ENCODE results near the gene GTPBP4. TPM values are rescaled to one million over a fixed set of nuclear protein-coding genes. Genes with fewer than 3 reads are reported as not detected.
A peak's percentile ranks its signal among the peaks of the same experiment; 100 is the strongest.

GTPBP4 gene
- total RNA-seq (39.4 TPM), polyA plus RNA-seq (32.0 TPM)
- long read RNA-seq, donor 1, partial matches to known transcripts = 0 of 1 reads
- long read RNA-seq, donor 1, other reads (novel, unspliced or antisense) = 0 of 1 reads
- long read RNA-seq, donor 2 = 0 reads
- long read RNA-seq, donor 3, full-length matches to known transcripts = 13 of 71 reads
- long read RNA-seq, donor 3, partial matches to known transcripts = 58 of 71 reads
- long read RNA-seq, donor 3, other reads (novel, unspliced or antisense) = 0 of 71 reads
- long read RNA-seq, donor 4, full-length matches to known transcripts = 4 of 4 reads
- long read RNA-seq, donor 4, partial matches to known transcripts = 0 of 4 reads
- long read RNA-seq, donor 4, other reads (novel, unspliced or antisense) = 0 of 4 reads
- long read RNA-seq, donor 5, full-length matches to known transcripts = 6 of 77 reads
- long read RNA-seq, donor 5, partial matches to known transcripts = 28 of 77 reads
- long read RNA-seq, donor 5, other reads (novel, unspliced or antisense) = 43 of 77 reads
- long read RNA-seq, donor 6, full-length matches to known transcripts = 18 of 23 reads
- long read RNA-seq, donor 6, partial matches to known transcripts = 5 of 23 reads
- long read RNA-seq, donor 6, other reads (novel, unspliced or antisense) = 0 of 23 reads
- long read RNA-seq, donor 7, full-length matches to known transcripts = 14 of 14 reads
- long read RNA-seq, donor 7, partial matches to known transcripts = 0 of 14 reads
- long read RNA-seq, donor 7, other reads (novel, unspliced or antisense) = 0 of 14 reads
- long read RNA-seq, donor 8, full-length matches to known transcripts = 3 of 3 reads
- long read RNA-seq, donor 8, partial matches to known transcripts = 0 of 3 reads
- long read RNA-seq, donor 8, other reads (novel, unspliced or antisense) = 0 of 3 reads
- long read RNA-seq, donor 9, full-length matches to known transcripts = 10 of 10 reads
- long read RNA-seq, donor 9, partial matches to known transcripts = 0 of 10 reads
- long read RNA-seq, donor 9, other reads (novel, unspliced or antisense) = 0 of 10 reads
- long read RNA-seq, donor 10, full-length matches to known transcripts = 2 of 7 reads
- long read RNA-seq, donor 10, partial matches to known transcripts = 5 of 7 reads
- long read RNA-seq, donor 10, other reads (novel, unspliced or antisense) = 0 of 7 reads

- Histone ChIP-seq H3K4me1 (ENCODE audit: control insufficient read depth in 2 of 2, insufficient read depth in 2 of 2, low read length in 2 of 2) (peaks cover 10 to 11% of the 10 kb centered on the region in 2 donors), H3K27ac (ENCODE audit: low read depth in 1 of 2, low read length in 1 of 2) (peak within 1 kb of the TSS; percentile 83 to 88), H3K27me3 (ENCODE audit: control insufficient read depth in 2 of 2, insufficient read depth in 1 of 2, low read length in 1 of 2) (no peaks in the 10 kb centered on the region), H3K9me3 (ENCODE audit: control insufficient read depth in 2 of 2, insufficient read depth in 1 of 2, low read length in 1 of 2) (no peaks in the 10 kb centered on the region), H3K4me3 (ENCODE audit: low read length in 2 of 2) (peak within 1 kb of the TSS; percentile 89 to 93), H3K36me3 (ENCODE audit: control insufficient read depth in 2 of 2, insufficient read depth in 2 of 2, low read length in 1 of 2) (peaks cover 8 to 9% of the 10 kb centered on the region in 2 donors)
- under 1% methylated on average over 74 of the region's 74 CpGs for WGBS
- DNase-seq (ENCODE audit: low read depth in 6 of 9, low spot score in 9 of 9) = peak; percentile 91 to 99 (median 97)
Observed at GRCh38 chr10:987870-988666, at the start of gene GTPBP4. Gene GTPBP4, plus strand, starts transcription at chr10:988434. Its CDS starts 46 bp downstream, at chr10:988480.

GRCh38 chr10:938941-939678, 49.1 kb upstream of the GTPBP4 start:
- peak in 1 of 9 donors; percentile 45 for DNase-seq (ENCODE audit: low read depth in 6 of 9, low spot score in 9 of 9)
- peaks cover 5 to 9% of the 10 kb centered on the region in 2 donors for H3K4me1 ChIP-seq (ENCODE audit: control insufficient read depth in 2 of 2, insufficient read depth in 2 of 2, low read length in 2 of 2)
- H3K36me3 ChIP-seq (ENCODE audit: control insufficient read depth in 2 of 2, insufficient read depth in 2 of 2, low read length in 1 of 2) = no peaks in the 10 kb centered on the region
- H3K27me3 ChIP-seq (ENCODE audit: control insufficient read depth in 2 of 2, insufficient read depth in 1 of 2, low read length in 1 of 2) = no peaks in the 10 kb centered on the region
- H3K9me3 ChIP-seq (ENCODE audit: control insufficient read depth in 2 of 2, insufficient read depth in 1 of 2, low read length in 1 of 2) = no peaks in the 10 kb centered on the region
- 74% methylated on average over 10 of the region's 10 CpGs for WGBS
- H3K27ac ChIP-seq (ENCODE audit: low read depth in 1 of 2, low read length in 1 of 2) = peak overlapping the region in 1 of 2 donors; percentile 14
- H3K4me3 ChIP-seq (ENCODE audit: low read length in 2 of 2) = no peak overlapping the region

- no peak overlapping the region for H3K27ac ChIP-seq (ENCODE audit: low read depth in 1 of 2, low read length in 1 of 2)
- H3K4me3 ChIP-seq (ENCODE audit: low read length in 2 of 2) = no peak overlapping the region
- no peaks in the 10 kb centered on the region for H3K27me3 ChIP-seq (ENCODE audit: control insufficient read depth in 2 of 2, insufficient read depth in 1 of 2, low read length in 1 of 2)
- WGBS = 94% methylated on average over 17 of the region's 17 CpGs
- no peak for DNase-seq (ENCODE audit: low read depth in 6 of 9, low spot score in 9 of 9)
- H3K9me3 ChIP-seq (ENCODE audit: control insufficient read depth in 2 of 2, insufficient read depth in 1 of 2, low read length in 1 of 2) = no peaks in the 10 kb centered on the region
- H3K36me3 ChIP-seq (ENCODE audit: control insufficient read depth in 2 of 2, insufficient read depth in 2 of 2, low read length in 1 of 2) = no peaks in the 10 kb centered on the region
- peaks cover 5 to 9% of the 10 kb centered on the region in 2 donors for H3K4me1 ChIP-seq (ENCODE audit: control insufficient read depth in 2 of 2, insufficient read depth in 2 of 2, low read length in 2 of 2)
Observed at GRCh38 chr10:943334-944033, 44.8 kb upstream of the GTPBP4 start.

GRCh38 chr10:944034-944831, 44.0 kb upstream of the GTPBP4 start:
- Histone ChIP-seq H3K27ac (ENCODE audit: low read depth in 1 of 2, low read length in 1 of 2) (no peak overlapping the region), H3K4me1 (ENCODE audit: control insufficient read depth in 2 of 2, insufficient read depth in 2 of 2, low read length in 2 of 2) (peaks cover 3 to 4% of the 10 kb centered on the region in 2 donors), H3K9me3 (ENCODE audit: control insufficient read depth in 2 of 2, insufficient read depth in 1 of 2, low read length in 1 of 2) (no peaks in the 10 kb centered on the region), H3K4me3 (ENCODE audit: low read length in 2 of 2) (no peak overlapping the region), H3K36me3 (ENCODE audit: control insufficient read depth in 2 of 2, insufficient read depth in 2 of 2, low read length in 1 of 2) (no peaks in the 10 kb centered on the region), H3K27me3 (ENCODE audit: control insufficient read depth in 2 of 2, insufficient read depth in 1 of 2, low read length in 1 of 2) (no peaks in the 10 kb centered on the region)
- peak in 1 of 9 donors; percentile 10 for DNase-seq (ENCODE audit: low read depth in 6 of 9, low spot score in 9 of 9)
- 42% methylated on average over 14 of the region's 14 CpGs for WGBS

GRCh38 chr10:945778-946177, 42.5 kb upstream of the GTPBP4 start:
- WGBS = 97% methylated on average over 6 of the region's 6 CpGs
- no peak overlapping the region for H3K27ac ChIP-seq (ENCODE audit: low read depth in 1 of 2, low read length in 1 of 2)
- no peaks in the 10 kb centered on the region for H3K9me3 ChIP-seq (ENCODE audit: control insufficient read depth in 2 of 2, insufficient read depth in 1 of 2, low read length in 1 of 2)
- H3K4me1 ChIP-seq (ENCODE audit: control insufficient read depth in 2 of 2, insufficient read depth in 2 of 2, low read length in 2 of 2) = no peaks in the 10 kb centered on the region
- DNase-seq (ENCODE audit: low read depth in 6 of 9, low spot score in 9 of 9) = no peak
- H3K4me3 ChIP-seq (ENCODE audit: low read length in 2 of 2) = no peak overlapping the region
- H3K36me3 ChIP-seq (ENCODE audit: control insufficient read depth in 2 of 2, insufficient read depth in 2 of 2, low read length in 1 of 2) = no peaks in the 10 kb centered on the region
- H3K27me3 ChIP-seq (ENCODE audit: control insufficient read depth in 2 of 2, insufficient read depth in 1 of 2, low read length in 1 of 2) = no peaks in the 10 kb centered on the region

- Histone ChIP-seq H3K27ac (ENCODE audit: low read depth in 1 of 2, low read length in 1 of 2) (no peak overlapping the region), H3K4me1 (ENCODE audit: control insufficient read depth in 2 of 2, insufficient read depth in 2 of 2, low read length in 2 of 2) (no peaks in the 10 kb centered on the region), H3K36me3 (ENCODE audit: control insufficient read depth in 2 of 2, insufficient read depth in 2 of 2, low read length in 1 of 2) (no peaks in the 10 kb centered on the region), H3K4me3 (ENCODE audit: low read length in 2 of 2) (no peak overlapping the region), H3K9me3 (ENCODE audit: control insufficient read depth in 2 of 2, insufficient read depth in 1 of 2, low read length in 1 of 2) (no peaks in the 10 kb centered on the region), H3K27me3 (ENCODE audit: control insufficient read depth in 2 of 2, insufficient read depth in 1 of 2, low read length in 1 of 2) (no peaks in the 10 kb centered on the region)
- no peak for DNase-seq (ENCODE audit: low read depth in 6 of 9, low spot score in 9 of 9)
- 97% methylated on average over 9 of the region's 9 CpGs for WGBS
Observed at GRCh38 chr10:947051-947450, 41.2 kb upstream of the GTPBP4 start.

GRCh38 chr10:947881-948280, 40.4 kb upstream of the GTPBP4 start:
- DNase-seq (ENCODE audit: low read depth in 6 of 9, low spot score in 9 of 9) = no peak
- no peaks in the 10 kb centered on the region for H3K36me3 ChIP-seq (ENCODE audit: control insufficient read depth in 2 of 2, insufficient read depth in 2 of 2, low read length in 1 of 2)
- H3K4me1 ChIP-seq (ENCODE audit: control insufficient read depth in 2 of 2, insufficient read depth in 2 of 2, low read length in 2 of 2) = no peaks in the 10 kb centered on the region
- H3K27ac ChIP-seq (ENCODE audit: low read depth in 1 of 2, low read length in 1 of 2) = no peak overlapping the region
- H3K9me3 ChIP-seq (ENCODE audit: control insufficient read depth in 2 of 2, insufficient read depth in 1 of 2, low read length in 1 of 2) = no peaks in the 10 kb centered on the region
- H3K4me3 ChIP-seq (ENCODE audit: low read length in 2 of 2) = no peak overlapping the region
- H3K27me3 ChIP-seq (ENCODE audit: control insufficient read depth in 2 of 2, insufficient read depth in 1 of 2, low read length in 1 of 2) = no peaks in the 10 kb centered on the region
- 97% methylated on average over 10 of the region's 10 CpGs for WGBS
